Dermis lymphatic vessel endothelial cell (primary cell): ENCODE results near the gene TMEM60. TPM values are rescaled to one million over a fixed set of nuclear protein-coding genes. Genes with fewer than 3 reads are reported as not detected.

Experiments
- total RNA-seq: library from RNA; depleted of rRNA; stranded (reverse); fragments of >200 nt; gene quantifications from 2 replicates; pipeline ENCODE4 v1.2.1, GENCODE V29; 2014

Gene TMEM60
- 10.7 and 11.8 TPM in 2 replicates for total RNA-seq

GRCh38 chr7:77798394-77799077 lies at the start of gene TMEM60, which contains the start of gene PHTF2:
Gene TMEM60, minus strand, starts transcription at chr7:77798434. Its CDS starts 4,061 bp downstream, at chr7:77794373.
Gene PHTF2, plus strand, starts transcription at chr7:77798773.

Other genes with a start within 250 kb of the TMEM60 start
- 9.4 and 15.9 TPM in 2 replicates for gene RSBN1L, start 102.0 kb downstream of the TMEM60 start, total RNA-seq
- 18.5 and 19.5 TPM in 2 replicates for gene PHTF2, start 339 bp upstream of the TMEM60 start, total RNA-seq